Skin of body (tissue), 2 donors: Measurements from ENCODE around the gene ARHGAP6. TPM values are rescaled to one million over a fixed set of nuclear protein-coding genes. Genes with fewer than 3 reads are reported as not detected.
"Not testable (repeated sequence)": the region's sequence is repeated elsewhere in the genome, so short reads cannot be mapped to it uniquely, and the experiment has no call there.

Source experiments
- DNase-seq: peaks from one replicate; lab custom pipeline; 2025; lab: John Stamatoyannopoulos, UW
- total RNA-seq: library from RNA; depleted of rRNA; stranded (reverse); fragments of >200 nt; gene quantifications from one replicate; pipeline ENCODE4 v1.2.3, GENCODE V29; 2014

The ARHGAP6 gene
- total RNA-seq, 1 donor from 2014 or later, result 4.8 TPM

GRCh38 chrX:11647138-11647537, 18.6 kb downstream of the ARHGAP6 start:
- DNase-seq, result no peak

- DNase-seq, result peak; percentile 46
Observed at GRCh38 chrX:11641349-11642065, 24.2 kb downstream of the ARHGAP6 start.

GRCh38 chrX:11640089-11640488, 25.6 kb downstream of the ARHGAP6 start:
- DNase-seq, result peak; percentile 41

GRCh38 chrX:11632732-11633131, 33.0 kb downstream of the ARHGAP6 start:
- no peak for DNase-seq

GRCh38 chrX:11629593-11630211, 36.0 kb downstream of the ARHGAP6 start:
- DNase-seq, result peak; percentile 13

GRCh38 chrX:11628399-11628798, 37.3 kb downstream of the ARHGAP6 start:
- no peak for DNase-seq

- DNase-seq, result no peak
Observed at GRCh38 chrX:11626351-11626750, 39.4 kb downstream of the ARHGAP6 start.

- no peak for DNase-seq
Observed at GRCh38 chrX:11619441-11619840, 46.3 kb downstream of the ARHGAP6 start.

GRCh38 chrX:11614253-11614652, 51.5 kb downstream of the ARHGAP6 start:
- not testable (repeated sequence) for DNase-seq

GRCh38 chrX:11611965-11612364, 53.8 kb downstream of the ARHGAP6 start:
- no peak for DNase-seq

- peak; percentile 26 for DNase-seq
Observed at GRCh38 chrX:11611161-11611560, 54.6 kb downstream of the ARHGAP6 start.

GRCh38 chrX:11609109-11609508, 56.6 kb downstream of the ARHGAP6 start:
- no peak for DNase-seq

GRCh38 chrX:11606408-11606807, 59.3 kb downstream of the ARHGAP6 start:
- DNase-seq, result no peak

GRCh38 chrX:11600578-11600977, 65.1 kb downstream of the ARHGAP6 start:
- no peak for DNase-seq

GRCh38 chrX:11597479-11597878, 68.2 kb downstream of the ARHGAP6 start:
- no peak for DNase-seq

- DNase-seq, result no peak
Observed at GRCh38 chrX:11591723-11592346, 73.9 kb downstream of the ARHGAP6 start.

- DNase-seq, result no peak
Observed at GRCh38 chrX:11589641-11590040, 76.1 kb downstream of the ARHGAP6 start.

- no peak for DNase-seq
Observed at GRCh38 chrX:11588097-11588496, 77.6 kb downstream of the ARHGAP6 start.

GRCh38 chrX:11585174-11585573, 80.5 kb downstream of the ARHGAP6 start:
- DNase-seq, result no peak

- no peak for DNase-seq
Observed at GRCh38 chrX:11580789-11581188, 84.9 kb downstream of the ARHGAP6 start.

GRCh38 chrX:11579636-11580600, 85.8 kb downstream of the ARHGAP6 start:
- DNase-seq, result no peak
